ENCODE measurements around the gene MYRIP. TPM values are rescaled to one million over a fixed set of nuclear protein-coding genes. Genes with fewer than 3 reads are reported as not detected.

MYRIP gene
- total and polyA plus RNA-seq, 2 experiments from 2014 or later: 1.5 to 1.8 TPM

- TF ChIP-seq CTCF (conservative IDR thresholded peaks at IDR 0.05; ENCODE audit: low read depth in 2 of 2): no peak
- TF ChIP-seq ZNF331 (CRISPR knock-in tag; IDR thresholded peaks at IDR 0.05; ENCODE audit: low read depth): no peak
- no peak for TF ChIP-seq ZNF462 (CRISPR knock-in tag; IDR thresholded peaks at IDR 0.05)
- no peak overlapping the region for H3K4me2 ChIP-seq
- peaks cover 2% of the 10 kb centered on the region; the same call in 1 of the 3 replicates for H3K4me1 Mint-ChIP-seq
- H3K27me3 Mint-ChIP-seq (ENCODE audit: insufficient read depth, low read depth, poor library complexity): no peaks in the 10 kb centered on the region
- H3F3A ChIP-seq (replicated peaks; ENCODE audit: low read depth): no peaks in the 10 kb centered on the region
- H2AFZ ChIP-seq: no peak overlapping the region
- H3K9me2 ChIP-seq (ENCODE audit: insufficient read depth): peaks cover 14% of the 10 kb centered on the region; the same call in 1 of the 2 replicates
- no peaks in the 10 kb centered on the region for H4K20me1 ChIP-seq (replicated peaks; ENCODE audit: insufficient read depth)
- H3K4me3 ChIP-seq: no peak overlapping the region
- H3K27ac Mint-ChIP-seq: no peak overlapping the region
- no peaks in the 10 kb centered on the region for H3K36me3 ChIP-seq (ENCODE audit: insufficient read depth)
- H3K4me3 Mint-ChIP-seq: no peak overlapping the region
- DNase-seq (ENCODE audit: low spot score): no peak
- no peaks in the 10 kb centered on the region; the same call in 1 of the 2 replicates for H3K4me1 ChIP-seq (ENCODE audit: insufficient read depth)
- H3K27me3 ChIP-seq (ENCODE audit: insufficient read depth): no peaks in the 10 kb centered on the region
- H3K79me2 ChIP-seq (replicated peaks; ENCODE audit: insufficient read depth): no peaks in the 10 kb centered on the region
- no peak overlapping the region for H3K27ac ChIP-seq (ENCODE audit: low read depth)
- no peaks in the 10 kb centered on the region for H3K36me3 Mint-ChIP-seq (ENCODE audit: low read depth)
- no peaks in the 10 kb centered on the region for H3K9me3 Mint-ChIP-seq
- ATAC-seq: no peak
Observed at GRCh38 chr3:40167958-40168357, 358.5 kb downstream of the MYRIP start.

- H3K79me2 ChIP-seq (replicated peaks; ENCODE audit: insufficient read depth): no peaks in the 10 kb centered on the region
- no peak overlapping the region for H2AFZ ChIP-seq
- no peaks in the 10 kb centered on the region for H3K36me3 ChIP-seq (ENCODE audit: insufficient read depth)
- no peak overlapping the region for H3K4me2 ChIP-seq
- no peaks in the 10 kb centered on the region for H4K20me1 ChIP-seq (replicated peaks; ENCODE audit: insufficient read depth)
- H3K27ac ChIP-seq (ENCODE audit: low read depth): no peak overlapping the region
- DNase-seq (ENCODE audit: low spot score) (no peak), ATAC-seq (no peak)
- no peaks in the 10 kb centered on the region for H3K36me3 Mint-ChIP-seq (ENCODE audit: low read depth)
- TF ChIP-seq ETS1 (IDR thresholded peaks at IDR 0.05): no peak
- TF ChIP-seq ZNF331 (CRISPR knock-in tag; IDR thresholded peaks at IDR 0.05; ENCODE audit: low read depth): no peak
- no peak for TF ChIP-seq JUNB (IDR thresholded peaks at IDR 0.05; ENCODE audit: unreplicated experiment)
- no peak for TF ChIP-seq CREB1 (CRISPR knock-in tag; IDR thresholded peaks at IDR 0.05; ENCODE audit: low read depth)
- no peak for TF ChIP-seq REST (IDR thresholded peaks at IDR 0.05; ENCODE audit: unreplicated experiment)
- H3K4me1 Mint-ChIP-seq: peaks cover 4% of the 10 kb centered on the region; the same call in 2 of the 3 replicates
- no peak overlapping the region for H3K4me3 ChIP-seq
- no peaks in the 10 kb centered on the region; the same call in 1 of the 2 replicates for H3K4me1 ChIP-seq (ENCODE audit: insufficient read depth)
- H3K27ac Mint-ChIP-seq: no peak overlapping the region
- H3F3A ChIP-seq (replicated peaks; ENCODE audit: low read depth): no peaks in the 10 kb centered on the region
- peaks cover 11% of the 10 kb centered on the region; the same call in 1 of the 2 replicates for H3K9me2 ChIP-seq (ENCODE audit: insufficient read depth)
- H3K27me3 Mint-ChIP-seq (ENCODE audit: insufficient read depth, low read depth, poor library complexity): no peaks in the 10 kb centered on the region
- no peak overlapping the region for H3K4me3 Mint-ChIP-seq
- H3K9me3 Mint-ChIP-seq: no peaks in the 10 kb centered on the region
- no peaks in the 10 kb centered on the region for H3K27me3 ChIP-seq (ENCODE audit: insufficient read depth)
Observed at GRCh38 chr3:40169983-40170382, 360.6 kb downstream of the MYRIP start.
